GM18951 (cell line): ENCODE results near the gene L2HGDH.

Experiments used
- POLR2A ChIP-seq: IDR thresholded peaks from 4 replicates; pipeline ENCODE4 v1.6.1; 2011; ENCODE audit warnings: mild to moderate bottlenecking; ENCODE audit not compliant: insufficient read length, insufficient read depth; ENCODE audit errors: extremely low read depth
- in situ Hi-C: fragments of 300-500 bp; cut with MboI; formaldehyde crosslinking; loops from one replicate; pipeline ENCODE4 v1.12.0; 2022; ENCODE audit warnings: low sequenced_read_pairs, mixed read lengths, inconsistent platforms; ENCODE audit not compliant: unreplicated experiment

The L2HGDH gene

DNA sequence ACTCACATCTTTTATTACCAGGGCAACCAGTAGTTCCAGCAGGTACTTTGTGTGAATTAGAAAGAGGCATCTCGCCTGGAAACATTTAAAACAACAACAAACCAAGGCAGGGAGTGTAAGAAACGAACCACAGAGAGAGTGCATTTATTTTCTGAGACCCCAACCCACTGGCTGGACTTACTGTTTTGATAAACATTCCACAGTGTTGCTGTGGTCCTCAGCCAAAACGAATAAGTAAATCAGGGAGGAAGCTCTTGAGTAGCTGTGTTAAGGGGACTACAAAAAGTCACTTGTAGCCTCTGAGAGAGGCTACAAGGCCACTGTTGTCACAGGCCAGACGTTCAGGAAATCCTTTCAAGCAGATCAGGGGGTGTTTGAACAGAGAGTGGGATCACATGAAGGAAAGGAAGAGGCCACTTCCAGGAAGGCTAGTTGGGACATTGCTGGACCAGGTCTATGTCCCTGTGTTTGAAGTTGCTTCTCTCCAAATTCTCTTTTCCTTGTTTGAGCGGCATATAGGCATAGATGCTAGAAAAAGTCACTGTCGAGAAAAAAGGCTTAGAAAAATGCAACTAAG is 33.9 kb upstream of the L2HGDH start:
- no peak for TF ChIP-seq POLR2A
- in situ Hi-C loops = loop anchor here (10.0 kb wide), 1 partner anchor 179 kb away; no protein-coding TSS in a partner anchor

DNA sequence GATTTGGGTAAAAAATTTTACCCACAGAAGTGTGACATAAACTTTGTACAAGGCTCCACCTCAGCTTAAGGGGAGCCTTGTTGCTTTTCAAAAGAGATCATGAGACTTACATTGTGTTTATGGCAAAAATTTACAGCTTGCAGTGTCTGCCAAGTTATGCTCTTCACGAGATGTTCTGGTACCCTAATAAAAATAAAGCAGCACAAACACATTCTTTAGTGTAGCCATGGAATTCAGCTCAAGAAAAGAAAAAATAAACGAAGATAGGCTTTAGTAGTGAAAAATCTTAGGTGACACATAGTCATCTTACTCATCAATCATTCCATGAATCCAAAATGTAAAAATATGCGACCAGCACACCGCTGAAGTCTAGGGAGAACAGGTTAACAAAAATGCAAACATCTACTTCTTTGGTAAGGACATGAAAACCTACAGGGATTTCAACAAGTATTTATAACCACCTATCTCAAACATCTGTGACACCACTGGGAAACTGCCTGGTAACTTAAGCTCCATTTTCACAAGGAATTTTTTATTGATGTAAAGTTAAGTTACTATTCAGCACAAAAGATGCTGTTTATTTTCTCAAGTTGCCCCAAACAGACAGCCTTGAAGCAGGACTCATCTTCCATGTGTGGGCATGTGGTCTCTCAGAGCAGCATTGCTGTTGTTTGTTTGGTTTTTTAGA is 33.0 kb upstream of the L2HGDH start:
- TF ChIP-seq POLR2A = no peak
- in situ Hi-C loops = loop anchor here (10.0 kb wide), 1 partner anchor 180 kb away; no protein-coding TSS in a partner anchor

DNA sequence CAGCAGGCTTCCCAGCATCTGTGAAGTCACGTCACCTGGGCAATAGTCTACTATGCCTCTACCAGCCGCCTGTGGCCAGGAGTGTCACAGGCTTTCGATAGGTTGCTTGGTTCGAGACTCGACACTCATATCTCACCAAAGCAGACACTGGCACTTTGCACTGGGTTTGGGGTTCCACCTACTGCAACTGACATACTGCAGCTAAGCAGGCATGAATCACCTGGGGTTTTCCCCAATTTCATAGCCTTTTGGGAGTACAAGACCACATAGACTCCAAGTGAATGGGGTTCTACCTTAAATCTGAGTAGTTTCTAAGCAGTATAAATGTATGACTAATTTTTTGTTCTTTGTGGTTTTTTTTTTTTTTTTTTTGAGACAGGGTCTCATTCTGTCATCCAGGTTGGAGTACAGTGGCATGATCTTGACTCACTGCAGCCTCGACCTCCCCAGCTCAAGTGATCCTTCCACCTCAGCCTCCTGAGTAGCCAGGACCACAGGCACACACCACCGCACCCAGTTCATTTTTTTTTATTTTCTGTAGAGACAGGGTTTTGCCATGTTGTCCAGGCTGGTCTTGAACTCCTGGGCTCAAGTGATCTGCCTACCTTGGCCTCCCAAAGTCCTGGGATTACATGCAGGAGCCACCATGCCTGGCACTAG is 32.2 kb upstream of the L2HGDH start:
- in situ Hi-C loops = loop anchor here (10.0 kb wide), 1 partner anchor 181 kb away; no protein-coding TSS in a partner anchor
- no peak for TF ChIP-seq POLR2A

DNA sequence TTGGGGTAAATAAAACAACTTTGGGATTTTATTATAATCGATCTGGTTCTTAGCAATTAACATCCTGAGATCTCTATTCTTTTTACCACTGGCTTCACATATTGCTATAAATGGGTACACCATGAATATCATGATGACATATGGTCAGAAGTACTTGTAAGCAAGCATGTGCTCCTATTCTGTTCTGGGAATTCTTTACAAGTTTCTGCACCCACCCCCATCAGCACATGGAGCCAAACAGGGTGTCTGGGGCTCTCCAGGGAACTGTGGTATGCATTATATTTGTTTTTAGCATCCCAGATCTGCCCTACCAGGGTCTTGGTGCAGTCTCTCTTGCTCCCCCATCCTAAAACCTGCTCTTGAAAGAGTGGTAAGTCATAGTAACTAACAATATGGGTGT is 31.4 kb upstream of the L2HGDH start:
- in situ Hi-C loops = loop anchor here (10.0 kb wide), 1 partner anchor 181 kb away; no protein-coding TSS in a partner anchor
- TF ChIP-seq POLR2A = no peak

DNA sequence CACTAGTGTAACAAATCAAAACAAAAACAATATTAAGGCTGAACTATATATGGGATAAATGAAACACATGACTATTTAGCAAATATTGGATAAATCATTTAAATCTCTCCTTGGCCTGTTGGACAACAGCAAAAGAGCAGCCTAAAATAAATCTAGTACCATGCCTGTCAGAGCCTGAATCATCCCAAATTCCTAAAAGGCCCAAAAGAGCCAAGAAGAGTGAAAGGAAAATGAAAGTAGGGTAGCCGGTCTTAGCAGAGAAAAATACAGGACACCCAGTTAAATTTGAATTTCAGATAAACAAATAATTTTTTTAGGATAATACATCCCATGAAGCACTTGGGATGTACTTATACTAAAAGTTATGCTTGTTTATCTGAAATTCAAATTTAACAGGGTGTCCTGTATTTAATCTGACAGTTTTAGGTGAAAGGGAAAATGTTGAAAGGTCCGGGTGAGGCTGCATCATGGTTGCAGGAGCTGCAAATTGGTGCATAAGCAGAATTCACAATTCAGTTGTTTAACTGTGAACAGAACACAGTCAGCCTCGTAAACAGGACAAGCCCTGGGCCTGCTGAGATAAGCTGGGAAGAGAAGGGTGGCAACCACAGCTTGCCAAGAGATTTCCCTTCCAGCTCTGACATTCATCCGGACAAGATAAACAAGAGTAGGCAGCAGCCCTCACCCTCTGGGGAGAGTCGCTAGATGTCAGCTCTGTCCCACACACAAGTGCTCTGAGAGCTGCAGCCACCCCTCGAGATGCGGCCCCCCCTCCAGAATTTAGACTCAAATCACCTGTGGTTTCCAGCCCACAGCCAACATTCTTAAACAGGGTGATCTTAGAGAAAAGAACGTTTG is 30.4 kb upstream of the L2HGDH start:
- in situ Hi-C loops = loop anchor here (10.0 kb wide), 1 partner anchor 182 kb away; no protein-coding TSS in a partner anchor
- TF ChIP-seq POLR2A = no peak

DNA sequence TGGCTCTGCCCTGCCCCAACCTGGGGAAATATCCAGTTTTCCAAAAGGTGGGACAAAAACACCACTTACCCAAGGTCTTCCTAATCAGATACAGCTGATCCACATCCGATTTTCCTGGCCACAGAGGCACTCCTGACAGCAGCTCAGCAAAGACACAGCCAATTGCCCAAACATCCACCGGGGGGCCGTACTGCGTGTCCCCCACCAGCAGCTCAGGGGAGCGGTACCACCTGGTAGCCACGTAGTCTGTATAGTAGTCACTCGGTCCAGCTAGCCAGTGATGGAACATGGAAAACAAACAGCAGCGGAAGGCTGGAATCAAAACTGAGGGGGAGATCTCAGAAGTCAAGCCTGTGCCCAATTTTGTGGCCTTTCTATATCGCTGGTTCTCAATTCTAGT is 28.9 kb upstream of the L2HGDH start:
- in situ Hi-C loops = loop anchor here (10.0 kb wide), 1 partner anchor 184 kb away; no protein-coding TSS in a partner anchor
- no peak for TF ChIP-seq POLR2A

DNA sequence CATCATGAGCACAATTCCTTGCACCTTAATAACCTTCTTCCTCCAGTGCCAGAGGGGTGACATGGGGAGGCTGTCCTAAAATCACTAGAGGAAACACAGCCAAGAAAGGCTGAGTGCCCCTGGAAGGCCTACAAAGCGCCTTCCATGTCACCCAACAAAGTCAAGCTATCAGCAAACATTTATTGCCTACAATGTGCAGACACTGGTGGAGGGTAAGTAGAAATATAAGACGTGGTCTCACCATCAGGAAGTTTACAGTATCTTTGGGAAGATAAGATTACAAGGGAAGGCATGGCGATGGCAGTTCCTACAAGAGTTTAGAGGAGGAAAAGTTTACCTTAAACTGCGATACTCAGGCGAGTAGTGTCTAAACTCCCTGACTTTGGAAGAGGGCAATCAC is 28.0 kb upstream of the L2HGDH start:
- in situ Hi-C loops = loop anchor here (10.0 kb wide), 1 partner anchor 185 kb away; no protein-coding TSS in a partner anchor
- no peak for TF ChIP-seq POLR2A

DNA sequence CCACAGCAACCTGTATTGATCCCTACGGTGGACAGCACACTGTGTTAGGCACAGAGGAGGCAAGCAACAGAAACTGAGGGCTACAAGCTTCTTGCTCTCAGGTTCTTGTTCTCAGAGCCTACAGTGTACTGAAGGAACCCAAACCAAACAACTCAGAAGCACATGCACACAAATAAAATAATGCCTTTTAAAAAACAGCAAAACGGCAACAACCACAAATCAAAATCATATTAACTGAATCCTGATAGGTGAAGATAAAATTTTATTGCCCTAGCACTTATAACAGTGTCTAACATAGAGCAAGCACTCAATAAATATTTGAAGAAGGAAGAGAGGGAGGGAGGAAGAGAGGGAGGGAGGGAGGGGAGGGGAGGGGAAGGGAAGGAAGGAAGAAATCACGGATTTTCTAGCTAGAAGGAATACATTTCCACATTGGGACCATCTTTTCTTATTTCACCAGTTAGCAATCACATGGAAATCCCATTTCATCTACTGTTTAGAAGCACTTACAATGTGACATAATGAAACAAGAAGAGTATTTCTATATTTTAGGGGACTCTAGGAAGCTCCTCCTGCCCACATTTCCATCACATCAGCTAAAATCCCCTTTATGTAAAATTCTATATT is 27.3 kb upstream of the L2HGDH start:
- TF ChIP-seq POLR2A = no peak
- in situ Hi-C loops = no loop called here

DNA sequence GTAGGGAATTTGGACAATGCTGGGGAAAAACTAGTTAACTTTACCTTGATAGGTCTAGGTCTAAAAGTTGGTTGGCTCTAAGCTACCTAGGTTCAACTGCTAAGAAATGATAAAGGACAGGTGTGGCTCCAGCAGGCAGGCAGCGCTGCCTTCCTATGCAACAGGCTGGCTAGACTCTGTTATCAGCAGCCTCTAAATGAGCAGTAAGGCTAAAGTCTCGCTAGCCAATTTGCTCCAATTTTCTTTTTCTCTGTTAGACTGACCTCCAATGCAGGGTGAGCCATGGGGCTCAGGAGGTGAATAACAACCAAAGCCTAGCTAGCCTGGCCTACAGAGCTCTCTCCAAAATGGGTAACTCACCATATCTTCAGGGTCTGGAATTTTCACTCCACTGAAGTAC is 26.6 kb upstream of the L2HGDH start:
- in situ Hi-C loops = no loop called here
- TF ChIP-seq POLR2A = no peak

DNA sequence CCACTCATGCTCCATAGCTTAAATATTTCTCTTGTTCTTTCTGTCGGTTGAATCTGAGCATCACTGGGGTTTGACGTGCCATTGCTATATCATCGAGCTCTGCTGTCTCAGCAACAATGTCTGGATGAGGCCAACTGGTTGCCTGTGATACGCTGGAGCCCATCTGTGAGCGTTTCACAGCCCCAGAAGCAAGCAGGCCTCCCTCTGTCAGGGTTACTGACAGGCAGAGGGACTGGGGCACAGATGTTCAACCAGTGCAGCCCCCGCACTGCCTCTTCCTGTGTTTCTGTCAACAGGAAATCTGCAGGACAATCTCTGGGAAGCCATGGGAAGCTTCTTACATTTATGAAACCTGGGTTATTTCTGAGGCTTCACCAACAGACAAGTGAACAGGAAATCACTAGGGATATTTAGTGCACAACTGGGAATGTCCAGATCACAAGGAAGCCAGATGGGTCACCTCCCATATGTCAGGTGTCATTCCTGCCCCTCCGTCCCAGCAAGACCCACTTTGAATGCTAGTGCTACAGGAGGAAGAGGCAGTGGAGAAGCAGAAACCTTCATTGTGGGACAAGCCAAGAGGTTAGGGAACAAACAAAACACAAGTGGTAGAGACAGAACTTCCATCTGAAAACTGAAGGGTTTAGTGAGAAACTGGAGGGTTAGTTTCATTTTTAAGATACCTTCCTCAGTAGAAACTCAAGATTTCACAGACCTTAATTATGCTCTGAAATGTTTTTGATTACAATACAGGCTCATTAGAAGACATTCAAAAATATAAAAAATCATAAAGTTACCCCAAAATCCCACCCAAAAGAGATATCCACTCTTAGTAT is 24.2 kb upstream of the L2HGDH start:
- TF ChIP-seq POLR2A = no peak
- in situ Hi-C loops = no loop called here

DNA sequence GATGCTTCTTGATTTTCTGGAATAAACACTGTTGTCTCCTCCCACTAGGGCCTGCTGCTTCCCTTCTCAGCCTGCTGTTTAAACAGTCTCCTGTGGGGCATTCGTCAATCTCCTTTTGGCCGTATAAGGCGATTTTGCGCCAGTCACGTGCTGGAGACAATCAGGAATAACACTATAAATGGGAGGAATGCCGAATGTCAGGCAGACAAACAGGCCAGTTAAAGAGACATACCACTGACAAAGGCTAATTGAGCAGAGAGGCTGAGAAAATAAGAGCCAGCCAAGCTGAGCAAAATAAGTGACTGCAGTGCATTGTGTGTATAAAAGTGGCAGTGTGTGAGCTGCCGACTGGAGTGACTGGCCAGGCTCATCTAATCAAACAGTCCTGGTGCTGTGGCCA is 23.4 kb upstream of the L2HGDH start:
- in situ Hi-C loops = no loop called here
- TF ChIP-seq POLR2A = no peak

DNA sequence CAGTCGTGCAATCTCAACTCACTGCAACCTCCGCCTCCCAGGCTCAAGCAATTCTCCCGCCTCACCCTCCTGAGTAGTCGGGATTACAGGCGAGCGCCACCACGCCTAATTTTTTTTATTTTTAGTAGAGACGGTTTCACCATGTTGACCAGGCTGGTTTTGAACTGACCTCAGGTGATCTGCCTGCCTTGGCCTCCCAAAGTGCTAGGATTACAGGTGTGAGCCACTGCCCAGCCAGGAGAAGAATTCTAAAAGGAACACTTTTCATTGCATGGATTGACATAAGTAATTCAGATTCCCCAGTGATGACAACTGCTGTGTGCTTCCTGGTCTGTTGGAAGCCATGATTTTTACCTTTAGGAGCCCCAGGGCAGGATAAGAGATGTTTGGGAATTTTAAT is 22.2 kb upstream of the L2HGDH start:
- no peak for TF ChIP-seq POLR2A
- in situ Hi-C loops = no loop called here
